Smooth muscle cell (in vitro differentiated cells): ENCODE measurements around the gene NISCH. TPM values are rescaled to one million over a fixed set of nuclear protein-coding genes. Genes with fewer than 3 reads are reported as not detected.

Source experiments
- DNase-seq: peaks from one replicate; lab custom pipeline; 2025; ENCODE audit not compliant: unreplicated experiment; lab: John Stamatoyannopoulos, UW
- H2AFZ ChIP-seq: fragments of 200-600 bp; sonication (generic); 2 replicates; pipeline ENCODE4 v1.6.0; 2016; ENCODE audit warnings: antibody characterized with exemption, low read depth, mild to moderate bottlenecking
- H3F3A ChIP-seq: fragments of 200-600 bp; sonication (generic); 2 replicates; pipeline ENCODE4 v1.6.0; 2017; ENCODE audit warnings: antibody characterized with exemption, low read depth
- H3K27ac ChIP-seq: fragments of 200-600 bp; sonication (generic); 2 replicates; pipeline ENCODE4 v1.5.1; 2016; ENCODE audit warnings: low read depth, mild to moderate bottlenecking
- H3K27me3 ChIP-seq: fragments of 200-600 bp; sonication (generic); 2 replicates; pipeline ENCODE4 v1.6.1; 2016; ENCODE audit warnings: low read depth, mild to moderate bottlenecking
- H3K36me3 ChIP-seq: fragments of 200-600 bp; sonication (generic); 2 replicates; pipeline ENCODE4 v1.5.1; 2016; ENCODE audit warnings: low read depth
- H3K4me1 ChIP-seq: fragments of 200-600 bp; sonication (generic); 2 replicates; pipeline ENCODE4 v1.5.1; 2016; ENCODE audit warnings: low read depth
- H3K4me2 ChIP-seq: fragments of 200-600 bp; sonication (generic); 2 replicates; pipeline ENCODE4 v1.6.0; 2016; ENCODE audit warnings: mild to moderate bottlenecking
- H3K4me3 ChIP-seq: fragments of 200-600 bp; sonication (generic); 2 replicates; pipeline ENCODE4 v1.5.1; 2016; ENCODE audit warnings: mild to moderate bottlenecking
- H3K79me2 ChIP-seq: fragments of 200-600 bp; sonication (generic); 2 replicates; pipeline ENCODE4 v1.6.0; 2016; ENCODE audit warnings: low read depth, mild to moderate bottlenecking
- H3K9ac ChIP-seq: fragments of 200-600 bp; sonication (generic); 2 replicates; pipeline ENCODE4 v1.6.0; 2016; ENCODE audit warnings: low read depth
- H3K9me3 ChIP-seq: fragments of 200-600 bp; sonication (generic); replicated peaks from 2 replicates; pipeline ENCODE4 v1.5.1; 2016; ENCODE audit warnings: low read depth
- H4K20me1 ChIP-seq: fragments of 200-600 bp; sonication (generic); 2 replicates; pipeline ENCODE4 v1.6.0; 2016; ENCODE audit warnings: low read depth
- WGBS: methylation state at CpG from one replicate; pipeline ENCODE4 v1.1.7; 2016; ENCODE audit warnings: low lambda C conversion rate; 5-methylcytosine and 5-hydroxymethylcytosine counted together
- polyA plus RNA-seq: library from polyadenylated mRNA; unstranded; fragments of >200 nt; fragmentation: Nextera tagmentation; extraction: Ambion mirVana; gene quantifications from 2 replicates; pipeline ENCODE4 v1.2.1, GENCODE V29; 2016
- total RNA-seq: library from RNA; depleted of rRNA; stranded (reverse); fragments of >200 nt; gene quantifications from 2 replicates; pipeline ENCODE4 v1.2.3, GENCODE V29; 2014
- TF ChIP-seq, protein P1 (sequence below): fragments of 200-600 bp; sonication (generic); IDR thresholded peaks from 2 replicates; pipeline ENCODE4 v1.5.1; 2017; ENCODE audit warnings: borderline replicate concordance, mild to moderate bottlenecking, antibody characterized with exemption; ENCODE audit not compliant: insufficient read depth, poor library complexity, severe bottlenecking

The NISCH gene
- total and polyA plus RNA-seq, 2 experiments from 2014 or later = 47.3 to 55.2 TPM

DNA sequence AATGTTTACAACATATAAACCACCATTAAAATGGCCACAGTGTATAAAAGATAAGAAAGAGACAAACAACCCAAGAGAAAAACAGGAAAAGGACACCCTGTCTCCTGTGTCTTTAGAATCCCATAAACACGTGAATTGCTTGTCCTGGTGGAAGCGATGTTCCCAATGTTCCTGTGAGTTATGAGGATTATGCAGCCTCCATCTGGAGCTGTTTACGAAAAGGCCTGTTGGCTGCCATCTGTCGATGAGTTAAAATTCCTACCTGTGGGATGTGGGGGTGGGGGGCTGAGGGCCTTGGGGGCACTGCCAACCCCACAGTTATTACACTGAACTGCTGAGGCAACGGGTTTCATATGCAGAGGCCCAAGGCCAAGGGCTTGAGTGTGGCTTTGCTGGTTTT lies 13.6 kb downstream of the NISCH start:
- Histone ChIP-seq H3F3A (no peaks in the 10 kb centered on the region), H2AFZ (no peak overlapping the region), H3K79me2 (peaks cover 50% of the 10 kb centered on the region), H3K27me3 (no peaks in the 10 kb centered on the region), H3K9ac (no peak overlapping the region), H3K4me1 (no peaks in the 10 kb centered on the region), H3K27ac (no peak overlapping the region), H3K4me3 (no peak overlapping the region), H3K36me3 (no peaks in the 10 kb centered on the region), H4K20me1 (peaks cover 98% of the 10 kb centered on the region), H3K4me2 (no peak overlapping the region), H3K9me3 (no peaks in the 10 kb centered on the region)
- WGBS = 92% methylated on average over 5 of the region's 5 CpGs
- no peak for DNase-seq
- TF ChIP-seq, protein P1, sequence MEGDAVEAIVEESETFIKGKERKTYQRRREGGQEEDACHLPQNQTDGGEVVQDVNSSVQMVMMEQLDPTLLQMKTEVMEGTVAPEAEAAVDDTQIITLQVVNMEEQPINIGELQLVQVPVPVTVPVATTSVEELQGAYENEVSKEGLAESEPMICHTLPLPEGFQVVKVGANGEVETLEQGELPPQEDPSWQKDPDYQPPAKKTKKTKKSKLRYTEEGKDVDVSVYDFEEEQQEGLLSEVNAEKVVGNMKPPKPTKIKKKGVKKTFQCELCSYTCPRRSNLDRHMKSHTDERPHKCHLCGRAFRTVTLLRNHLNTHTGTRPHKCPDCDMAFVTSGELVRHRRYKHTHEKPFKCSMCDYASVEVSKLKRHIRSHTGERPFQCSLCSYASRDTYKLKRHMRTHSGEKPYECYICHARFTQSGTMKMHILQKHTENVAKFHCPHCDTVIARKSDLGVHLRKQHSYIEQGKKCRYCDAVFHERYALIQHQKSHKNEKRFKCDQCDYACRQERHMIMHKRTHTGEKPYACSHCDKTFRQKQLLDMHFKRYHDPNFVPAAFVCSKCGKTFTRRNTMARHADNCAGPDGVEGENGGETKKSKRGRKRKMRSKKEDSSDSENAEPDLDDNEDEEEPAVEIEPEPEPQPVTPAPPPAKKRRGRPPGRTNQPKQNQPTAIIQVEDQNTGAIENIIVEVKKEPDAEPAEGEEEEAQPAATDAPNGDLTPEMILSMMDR = no peak

DNA sequence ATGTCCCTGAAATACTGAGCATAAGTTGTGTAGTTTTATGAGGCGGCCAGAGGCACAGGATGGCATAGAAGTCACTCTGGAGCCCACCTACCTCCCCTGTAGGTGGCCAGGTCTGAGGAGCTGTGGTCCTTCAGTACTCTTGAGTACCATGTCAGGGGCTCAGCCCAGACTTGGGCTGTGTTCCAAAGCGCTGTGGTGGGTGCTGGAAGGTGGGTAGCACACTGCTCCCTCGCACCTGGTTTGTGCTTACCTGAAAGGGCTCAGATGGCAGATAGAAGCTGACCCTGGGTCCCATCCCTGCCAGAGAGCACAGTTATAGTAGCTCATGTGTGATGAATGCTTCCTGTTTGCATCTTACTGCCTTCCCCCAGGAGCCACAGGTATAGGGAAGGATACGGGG lies 15.5 kb downstream of the NISCH start:
- no peak for DNase-seq
- H3K27me3 ChIP-seq = no peaks in the 10 kb centered on the region
- H3K9ac ChIP-seq = no peak overlapping the region
- H3K9me3 ChIP-seq = no peaks in the 10 kb centered on the region
- H3K79me2 ChIP-seq = peaks cover 32% of the 10 kb centered on the region
- H3K4me3 ChIP-seq = no peak overlapping the region
- H3K27ac ChIP-seq = no peak overlapping the region
- no peak overlapping the region for H2AFZ ChIP-seq
- 90% methylated on average over 4 of the region's 4 CpGs for WGBS
- H3F3A ChIP-seq = no peaks in the 10 kb centered on the region
- H3K4me1 ChIP-seq = no peaks in the 10 kb centered on the region
- H3K36me3 ChIP-seq = no peaks in the 10 kb centered on the region
- peaks cover 80% of the 10 kb centered on the region for H4K20me1 ChIP-seq
- TF ChIP-seq, protein P1 = no peak
- H3K4me2 ChIP-seq = no peak overlapping the region

DNA sequence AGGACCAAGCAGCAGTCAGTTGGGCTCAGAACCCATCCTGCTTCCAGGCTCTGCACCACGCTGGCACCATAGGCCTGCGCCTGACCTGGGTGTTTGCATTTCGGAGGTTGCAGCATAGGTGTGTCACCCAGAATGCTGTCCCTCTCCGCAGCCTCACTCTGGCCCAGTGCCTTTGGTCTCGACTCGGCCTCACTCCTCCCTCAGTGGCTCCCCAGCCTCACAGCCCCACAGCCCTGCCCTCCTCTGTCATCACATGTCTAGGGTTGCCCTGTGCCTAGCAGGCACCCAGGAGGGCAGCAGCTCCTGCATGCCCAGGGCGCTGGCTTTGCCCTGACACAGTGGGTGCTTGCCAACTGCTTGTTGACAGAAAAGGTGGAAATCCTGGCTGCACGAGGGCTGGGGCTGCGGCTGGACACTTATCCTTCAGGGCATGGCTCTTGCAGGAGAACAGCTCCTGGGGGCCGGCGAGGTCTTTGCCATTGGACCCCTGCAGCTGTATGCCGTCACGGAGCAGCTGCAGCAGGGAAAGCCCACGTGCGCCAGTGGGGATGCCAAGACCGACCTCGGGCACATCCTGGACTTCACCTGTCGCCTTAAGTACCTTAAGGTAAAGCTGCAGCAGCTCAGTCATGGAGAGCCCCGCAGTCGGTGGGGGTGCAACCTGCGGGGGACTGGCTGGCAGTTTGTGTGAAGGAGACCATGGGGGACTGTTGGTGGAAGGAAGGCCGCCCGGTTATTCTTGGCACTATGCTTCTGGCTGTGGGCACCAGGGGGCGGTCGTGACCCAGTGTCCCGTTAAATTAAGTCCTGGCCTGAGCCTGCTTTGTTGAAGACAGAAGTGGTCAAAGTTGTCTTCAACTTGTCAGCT lies 16.2 kb downstream of the NISCH start:
- DNase-seq = no peak
- no peak overlapping the region for H3K9ac ChIP-seq
- H3K9me3 ChIP-seq = no peaks in the 10 kb centered on the region
- H2AFZ ChIP-seq = no peak overlapping the region
- H3K36me3 ChIP-seq = no peaks in the 10 kb centered on the region
- TF ChIP-seq, protein P1 = peak; percentile 48
- H3K27ac ChIP-seq = no peak overlapping the region
- H4K20me1 ChIP-seq = peaks cover 73% of the 10 kb centered on the region
- H3K4me1 ChIP-seq = no peaks in the 10 kb centered on the region
- H3K27me3 ChIP-seq = no peaks in the 10 kb centered on the region
- H3F3A ChIP-seq = no peaks in the 10 kb centered on the region
- H3K4me3 ChIP-seq = no peak overlapping the region
- WGBS = 83% methylated on average over 26 of the region's 26 CpGs
- peaks cover 27% of the 10 kb centered on the region for H3K79me2 ChIP-seq
- H3K4me2 ChIP-seq = no peak overlapping the region
